Upper lobe of left lung (tissue), 6 donors: Measurements from ENCODE around the gene AR. TPM values are rescaled to one million over a fixed set of nuclear protein-coding genes. Genes with fewer than 3 reads are reported as not detected.
"Not testable (repeated sequence)": the region's sequence is repeated elsewhere in the genome, so short reads cannot be mapped to it uniquely, and the experiment has no call there.

Experiments used
- ATAC-seq, 2 donors: fragments of 200-7000 bp; cut with Tn5 transposase; one replicate each; pipeline ENCODE4 v1.9.1; 2022; ENCODE audit warnings: mild to moderate bottlenecking in 2 of 2, moderate library complexity in 2 of 2; ENCODE audit not compliant: low FRiP score in 2 of 2
- DNase-seq, 2 donors: peaks; one replicate each; pipeline ENCODE4 v3.0.0-alpha.2; 2019 to 2020
- H3K27ac ChIP-seq, 4 donors: fragments of 200-600 bp; sonication (generic); one replicate each; pipeline ENCODE4 v1.5.1; 2016 to 2019
- H3K27me3 ChIP-seq, 4 donors: fragments of 200-600 bp; sonication (generic); one replicate each; pipeline ENCODE4 v1.5.1; 2017 to 2019
- H3K36me3 ChIP-seq, 4 donors: fragments of 200-600 bp; sonication (generic); one replicate each; pipeline ENCODE4 v1.5.1; 2016 to 2019
- H3K4me1 ChIP-seq, 4 donors: fragments of 200-600 bp; sonication (generic); one replicate each; pipeline ENCODE4 v1.5.1; 2018 to 2019
- H3K4me3 ChIP-seq, 4 donors: fragments of 200-600 bp; sonication (generic); one replicate each; pipeline ENCODE4 v1.5.1; 2017 to 2019; ENCODE audit warnings: mild to moderate bottlenecking in 2 of 4, moderate library complexity in 1 of 4
- H3K9me3 ChIP-seq, 4 donors: fragments of 200-600 bp; sonication (generic); one replicate each; pipeline ENCODE4 v1.5.1; 2018 to 2019
- CTCF ChIP-seq, 6 experiments: fragments of 450-650 bp in 4 of 6; fragments of 200-600 bp in 2 of 6; sonication (generic) in 2 of 6; IDR thresholded peaks; one replicate each; pipeline ENCODE4 v1.5.1; 2016 to 2019; ENCODE audit warnings: antibody characterized with exemption in 6 of 6
- EP300 ChIP-seq, 4 donors: sonication (generic); formaldehyde crosslinking; IDR thresholded peaks; one replicate each; pipeline ENCODE4 v1.5.1; 2017; ENCODE audit warnings: antibody characterized with exemption in 4 of 4, control low read depth in 2 of 4
- POLR2A ChIP-seq, 4 donors: fragments of 450-650 bp; IDR thresholded peaks; one replicate each; pipeline ENCODE4 v1.5.1; 2016 to 2017; ENCODE audit warnings: antibody characterized with exemption in 4 of 4, mild to moderate bottlenecking in 2 of 4
- POLR2AphosphoS5 ChIP-seq, 2 donors: sonication (generic); formaldehyde crosslinking; IDR thresholded peaks; one replicate each; pipeline ENCODE4 v1.5.1; 2017; ENCODE audit warnings: antibody characterized with exemption in 2 of 2
- WGBS, 2 donors: methylation state at CpG; one replicate each; pipeline ENCODE4 v1.1.5; 2017 to 2018; 5-methylcytosine and 5-hydroxymethylcytosine counted together
- total RNA-seq, 6 donors: library from RNA; depleted of rRNA in 4 of 6; stranded (reverse); fragments of >200 nt in 4 of 6; gene quantifications; one replicate each; pipeline versions ENCODE4 v1.1.0 to v1.2.1, GENCODE V29; 2016 to 2021
- donor health status: DM: no; HTN: no; CAD: no; lungs with moderate emphysema.
- donor health status: DM: no; HTN: yes; CAD: no; lungs with severe emphysema.

AR gene
- total RNA-seq, 6 donors from 2014 or later: 2.0 to 5.8 (median 2.6) TPM

DNA sequence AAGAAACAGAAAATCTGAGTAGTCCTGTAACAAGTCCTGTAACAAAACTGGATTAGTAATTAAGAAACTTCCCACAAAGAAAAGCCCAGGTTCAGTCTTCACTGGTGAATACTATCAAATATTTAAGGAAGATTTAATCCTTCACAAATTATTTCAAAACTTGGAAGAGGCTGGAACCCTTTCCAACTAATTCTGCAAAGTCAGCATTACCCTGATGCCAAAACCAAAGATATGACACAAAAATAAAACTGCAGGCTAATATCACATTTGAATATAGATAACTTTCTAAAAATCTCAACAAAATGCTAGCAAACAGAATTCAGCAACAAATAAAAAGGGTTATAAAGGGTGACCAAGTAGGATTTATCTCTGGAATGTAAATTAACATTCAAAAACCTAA is 80.5 kb downstream of the AR start:
- H3K4me3 ChIP-seq: no peak overlapping the region
- no peaks in the 10 kb centered on the region for H3K27me3 ChIP-seq
- H3K9me3 ChIP-seq: no peaks in the 10 kb centered on the region
- no peak for DNase-seq
- no peaks in the 10 kb centered on the region for H3K4me1 ChIP-seq
- H3K27ac ChIP-seq: no peak overlapping the region
- TF ChIP-seq CTCF (IDR thresholded peaks at IDR 0.05): no peak
- no peak for TF ChIP-seq POLR2A (IDR thresholded peaks at IDR 0.05)
- TF ChIP-seq EP300 (IDR thresholded peaks at IDR 0.05): no peak
- no peak for TF ChIP-seq POLR2AphosphoS5 (IDR thresholded peaks at IDR 0.05)
- H3K36me3 ChIP-seq: no peaks in the 10 kb centered on the region
- no peak for ATAC-seq

DNA sequence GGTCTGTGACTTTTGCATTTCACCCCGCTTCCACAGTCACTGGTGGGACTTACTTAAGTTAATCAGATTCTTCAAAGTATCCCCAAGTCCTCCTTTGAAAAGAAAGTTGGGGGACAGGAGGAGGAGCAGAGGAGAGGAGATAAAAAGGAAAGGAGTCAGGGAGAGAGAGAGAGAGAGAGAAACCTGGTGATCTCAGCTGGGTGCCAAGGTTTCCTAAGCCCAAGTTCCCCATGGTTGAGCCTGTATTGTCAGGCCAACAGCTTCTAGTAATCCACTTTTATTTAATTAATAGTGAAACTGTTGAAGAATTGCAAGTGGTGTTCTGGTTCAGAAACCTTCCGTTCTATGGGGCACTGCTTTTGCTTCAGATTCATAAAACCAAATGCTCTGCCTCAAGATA is 91.6 kb downstream of the AR start:
- 78 to 85% methylated on average over 2 of the region's 2 CpGs for WGBS, 2 donors
- ATAC-seq: no peak
- no peak for DNase-seq

GRCh38 chrX:67636532-67636931 is 92.7 kb downstream of the AR start:
- H3K9me3 ChIP-seq: no peaks in the 10 kb centered on the region
- no peaks in the 10 kb centered on the region for H3K4me1 ChIP-seq
- no peaks in the 10 kb centered on the region for H3K27me3 ChIP-seq
- no peak for ATAC-seq
- no peak for DNase-seq
- H3K4me3 ChIP-seq: no peak overlapping the region
- no peaks in the 10 kb centered on the region for H3K36me3 ChIP-seq
- TF ChIP-seq POLR2A (IDR thresholded peaks at IDR 0.05): no peak
- no peak for TF ChIP-seq CTCF (IDR thresholded peaks at IDR 0.05)
- no peak for TF ChIP-seq EP300 (IDR thresholded peaks at IDR 0.05)
- no peak for TF ChIP-seq POLR2AphosphoS5 (IDR thresholded peaks at IDR 0.05)
- no peak overlapping the region for H3K27ac ChIP-seq

More for the DNA sequence above, 91.6 kb downstream of the AR start:
- H3K4me3 ChIP-seq: no peak overlapping the region
- H3K27ac ChIP-seq: no peak overlapping the region
- H3K27me3 ChIP-seq: no peaks in the 10 kb centered on the region
- TF ChIP-seq EP300 (IDR thresholded peaks at IDR 0.05) (no peak), POLR2AphosphoS5 (IDR thresholded peaks at IDR 0.05) (no peak), CTCF (IDR thresholded peaks at IDR 0.05) (no peak), POLR2A (IDR thresholded peaks at IDR 0.05) (no peak)
- no peaks in the 10 kb centered on the region for H3K36me3 ChIP-seq
- no peaks in the 10 kb centered on the region for H3K9me3 ChIP-seq
- H3K4me1 ChIP-seq: no peaks in the 10 kb centered on the region

DNA sequence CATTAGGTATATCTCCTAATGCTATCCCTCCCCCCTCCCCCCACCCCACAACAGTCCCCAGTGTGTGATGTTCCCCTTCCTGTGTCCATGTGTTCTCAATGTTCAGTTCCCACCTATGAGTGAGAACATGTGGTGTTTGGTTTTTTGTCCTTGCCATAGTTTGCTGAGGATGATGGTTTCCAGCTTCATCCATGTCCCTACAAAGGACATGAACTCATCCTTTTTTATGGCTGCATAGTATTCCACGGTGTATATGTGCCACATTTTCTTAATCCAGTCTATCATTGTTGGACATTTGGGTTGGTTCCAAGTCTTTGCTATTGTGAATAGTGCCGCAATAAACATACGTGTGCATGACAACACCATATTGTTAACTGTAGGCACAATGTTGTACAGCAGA is 93.5 kb downstream of the AR start:
- H3K9me3 ChIP-seq, H3K4me3 ChIP-seq, H3K27me3 ChIP-seq, DNase-seq, H3K36me3 ChIP-seq, H3K4me1 ChIP-seq, H3K27ac ChIP-seq, ATAC-seq: not testable (repeated sequence)
- 88 to 100% methylated on average over 2 to 3 of the region's 3 CpGs for WGBS, 2 donors

GRCh38 chrX:67648361-67648760 is 104.5 kb downstream of the AR start:
- 80% methylated on average over 4 of the region's 4 CpGs; no CpG with 5 or more reads in 1 of the 2 donors for WGBS, 2 donors
- Histone ChIP-seq H3K9me3 (no peaks in the 10 kb centered on the region), H3K27me3 (no peaks in the 10 kb centered on the region), H3K4me3 (no peak overlapping the region), H3K36me3 (no peaks in the 10 kb centered on the region), H3K27ac (no peak overlapping the region), H3K4me1 (no peaks in the 10 kb centered on the region)
- DNase-seq (no peak), ATAC-seq (no peak)
- TF ChIP-seq EP300 (IDR thresholded peaks at IDR 0.05) (no peak), CTCF (IDR thresholded peaks at IDR 0.05) (no peak), POLR2A (IDR thresholded peaks at IDR 0.05) (no peak), POLR2AphosphoS5 (IDR thresholded peaks at IDR 0.05) (no peak)
